GM12891 (cell line): ENCODE measurements around the gene SH2D7.

Experiments used
- PAX5 ChIP-seq: IDR thresholded peaks from 2 replicates; pipeline ENCODE4 v1.6.1; 2011; ENCODE audit warnings: low read length, moderate library complexity, mild to moderate bottlenecking; ENCODE audit not compliant: insufficient read depth, severe bottlenecking
- POLR2A ChIP-seq: IDR thresholded peaks from 2 replicates; pipeline ENCODE4 v1.6.1; 2011; ENCODE audit warnings: low read depth, low read length, control low read depth
- POLR2AphosphoS5 ChIP-seq: IDR thresholded peaks from 2 replicates; pipeline ENCODE4 v1.6.1; 2011; ENCODE audit warnings: low read depth, low read length, control low read depth
- POU2F2 ChIP-seq: IDR thresholded peaks from 2 replicates; pipeline ENCODE4 v1.6.1; 2011; ENCODE audit warnings: low read depth, mild to moderate bottlenecking, control low read depth, low read length, moderate library complexity
- SPI1 ChIP-seq: IDR thresholded peaks from 2 replicates; pipeline ENCODE4 v1.6.1; 2011; ENCODE audit warnings: low read depth, low read length, control low read depth
- TAF1 ChIP-seq: IDR thresholded peaks from 2 replicates; pipeline ENCODE4 v1.6.1; 2011; ENCODE audit warnings: low read depth, low read length, control low read depth

DNA sequence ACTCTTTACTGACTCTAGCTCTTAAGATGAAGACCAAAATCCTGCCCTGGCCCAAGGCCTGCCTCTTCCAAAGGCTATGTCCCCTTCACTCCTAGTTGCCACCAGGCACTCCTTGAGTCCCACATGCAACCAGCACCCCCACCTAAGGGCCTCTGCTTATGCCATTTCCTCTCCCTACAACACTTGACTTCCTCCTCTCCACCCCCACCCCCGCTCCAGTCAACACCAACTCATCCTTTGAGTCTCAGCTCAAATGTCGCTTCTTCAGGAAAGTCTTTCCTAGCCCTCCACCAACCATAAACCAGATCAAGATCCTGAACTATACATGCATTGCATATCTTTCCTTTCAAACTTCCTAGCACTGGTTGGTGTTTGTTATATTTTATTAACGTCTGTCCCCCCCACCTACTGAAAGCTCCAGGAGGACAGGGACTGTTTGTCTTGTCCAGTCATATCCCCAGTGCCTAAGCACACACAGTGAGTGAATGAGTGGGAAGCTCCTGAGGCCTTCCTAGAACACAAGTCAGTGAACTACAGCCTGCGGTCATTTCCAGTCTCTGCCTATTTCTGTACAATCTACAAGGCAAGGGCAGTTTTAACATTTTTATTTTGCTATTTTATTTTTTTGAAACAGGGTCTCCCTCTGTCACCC, 22.2 kb upstream of the SH2D7 start:
- TF ChIP-seq POLR2AphosphoS5 (no peak), POLR2A (no peak), TAF1 (no peak), PAX5 (no peak), POU2F2 (no peak), SPI1 (peak; percentile 45)
